ENCODE measurements around the gene CDAN1.

GRCh38 chr15:42785569-42785968 lies 48.6 kb upstream of the CDAN1 start:
- TF ChIP-seq CTCF (IDR thresholded peaks at IDR 0.05; ENCODE audit: extremely low read depth in 1 of 2, insufficient read depth in 1 of 2, low read depth in 1 of 2, low read length in 2 of 2) (no peak), POLR2AphosphoS5 (IDR thresholded peaks at IDR 0.05; ENCODE audit: insufficient read depth, low read depth, low read length) (no peak), EZH2 (IDR thresholded peaks at IDR 0.05; ENCODE audit: borderline replicate concordance, low read depth, low read length, severe bottlenecking) (no peak), FOS (IDR thresholded peaks at IDR 0.05; ENCODE audit: borderline replicate concordance, insufficient read depth, low read length) (no peak), MAX (IDR thresholded peaks at IDR 0.05; ENCODE audit: insufficient read depth, insufficient read length) (no peak), POLR2A (IDR thresholded peaks at IDR 0.05; ENCODE audit: low read depth, low read length) (no peak), GATA2 (IDR thresholded peaks at IDR 0.05; ENCODE audit: insufficient read depth, insufficient read length, low read depth, low read length) (no peak), MYC (IDR thresholded peaks at IDR 0.05; ENCODE audit: low read depth, low read length) (no peak), JUN (IDR thresholded peaks at IDR 0.05; ENCODE audit: borderline replicate concordance, insufficient read depth, insufficient read length, low read depth) (no peak)
